Skeletal muscle satellite cell (primary cell): ENCODE measurements around the gene GLIS1.

Source experiments
- H3K27me3 ChIP-seq: 2 replicates; pipeline ENCODE4 v1.7.0; 2013; ENCODE audit warnings: low read length; ENCODE audit not compliant: control insufficient read depth, insufficient read depth
- H3K36me3 ChIP-seq: 2 replicates; pipeline ENCODE4 v1.7.0; 2013; ENCODE audit warnings: mild to moderate bottlenecking, control low read depth, low read length; ENCODE audit not compliant: insufficient read depth
- H3K4me1 ChIP-seq: 2 replicates; pipeline ENCODE4 v1.7.0; 2013; ENCODE audit warnings: low read length; ENCODE audit not compliant: control insufficient read depth, insufficient read depth
- H3K4me2 ChIP-seq: 2 replicates; pipeline ENCODE4 v1.7.0; 2013; ENCODE audit warnings: mild to moderate bottlenecking, low read length
- H3K4me3 ChIP-seq: 2 replicates; pipeline ENCODE4 v1.7.0; 2013; ENCODE audit warnings: low read length
- H3K9ac ChIP-seq: 2 replicates; pipeline ENCODE4 v1.7.0; 2013; ENCODE audit warnings: mild to moderate bottlenecking, low read depth, low read length, moderate library complexity
- H3K9me3 ChIP-seq: replicated peaks from 2 replicates; pipeline ENCODE4 v1.7.0; 2013; ENCODE audit warnings: mild to moderate bottlenecking, control low read depth, low read length

The GLIS1 gene

GRCh38 chr1:53592521-53592982, 146.4 kb downstream of the GLIS1 start:
- no peak overlapping the region for H3K9ac ChIP-seq
- no peaks in the 10 kb centered on the region for H3K27me3 ChIP-seq
- H3K9me3 ChIP-seq, result no peaks in the 10 kb centered on the region
- peaks cover 57% of the 10 kb centered on the region for H3K36me3 ChIP-seq
- peaks cover 23% of the 10 kb centered on the region for H3K4me1 ChIP-seq
- H3K4me2 ChIP-seq, result no peak overlapping the region
- no peak overlapping the region for H3K4me3 ChIP-seq

- H3K36me3 ChIP-seq, result peaks cover 56% of the 10 kb centered on the region
- no peaks in the 10 kb centered on the region for H3K9me3 ChIP-seq
- no peak overlapping the region for H3K4me3 ChIP-seq
- no peaks in the 10 kb centered on the region for H3K27me3 ChIP-seq
- H3K4me1 ChIP-seq, result peaks cover 23% of the 10 kb centered on the region
- H3K4me2 ChIP-seq, result no peak overlapping the region
- no peak overlapping the region for H3K9ac ChIP-seq
Observed at GRCh38 chr1:53591924-53592323, 147.0 kb downstream of the GLIS1 start.

- peak overlapping the region; percentile 43 for H3K4me2 ChIP-seq
- H3K9ac ChIP-seq, result peak overlapping the region; percentile 18
- H3K4me1 ChIP-seq, result peaks cover 23% of the 10 kb centered on the region
- H3K9me3 ChIP-seq, result no peaks in the 10 kb centered on the region
- H3K36me3 ChIP-seq, result peaks cover 49% of the 10 kb centered on the region
- H3K4me3 ChIP-seq, result no peak overlapping the region
- no peaks in the 10 kb centered on the region for H3K27me3 ChIP-seq
Observed at GRCh38 chr1:53590531-53591515, 148.1 kb downstream of the GLIS1 start.

GRCh38 chr1:53590104-53590503, 148.9 kb downstream of the GLIS1 start:
- Histone ChIP-seq H3K4me3 (no peak overlapping the region), H3K36me3 (peaks cover 47% of the 10 kb centered on the region), H3K4me1 (peaks cover 23% of the 10 kb centered on the region), H3K4me2 (peak overlapping the region; percentile 43), H3K9me3 (no peaks in the 10 kb centered on the region), H3K27me3 (no peaks in the 10 kb centered on the region), H3K9ac (peak overlapping the region; percentile 18)

GRCh38 chr1:53589043-53589887, 149.7 kb downstream of the GLIS1 start:
- no peak overlapping the region for H3K9ac ChIP-seq
- peaks cover 23% of the 10 kb centered on the region for H3K4me1 ChIP-seq
- no peak overlapping the region for H3K4me2 ChIP-seq
- H3K36me3 ChIP-seq, result peaks cover 45% of the 10 kb centered on the region
- H3K27me3 ChIP-seq, result no peaks in the 10 kb centered on the region
- no peak overlapping the region for H3K4me3 ChIP-seq
- no peaks in the 10 kb centered on the region for H3K9me3 ChIP-seq

GRCh38 chr1:53588053-53588779, 150.7 kb downstream of the GLIS1 start:
- Histone ChIP-seq H3K9me3 (no peaks in the 10 kb centered on the region), H3K4me2 (no peak overlapping the region), H3K4me1 (peaks cover 23% of the 10 kb centered on the region), H3K4me3 (no peak overlapping the region), H3K36me3 (peaks cover 38% of the 10 kb centered on the region), H3K9ac (no peak overlapping the region), H3K27me3 (no peaks in the 10 kb centered on the region)

- Histone ChIP-seq H3K4me1 (peaks cover 23% of the 10 kb centered on the region), H3K9ac (no peak overlapping the region), H3K4me3 (no peak overlapping the region)
Observed at GRCh38 chr1:53587252-53587988, 151.5 kb downstream of the GLIS1 start.

GRCh38 chr1:53586765-53587164, 152.2 kb downstream of the GLIS1 start:
- H3K9ac ChIP-seq, result no peak overlapping the region
- peaks cover 41% of the 10 kb centered on the region for H3K36me3 ChIP-seq
- H3K4me1 ChIP-seq, result peaks cover 23% of the 10 kb centered on the region
- H3K9me3 ChIP-seq, result no peaks in the 10 kb centered on the region
- H3K27me3 ChIP-seq, result no peaks in the 10 kb centered on the region
- no peak overlapping the region for H3K4me3 ChIP-seq
- no peak overlapping the region for H3K4me2 ChIP-seq

More at GRCh38 chr1:53587252-53587988, 151.5 kb downstream of the GLIS1 start:
- Histone ChIP-seq H3K27me3 (no peaks in the 10 kb centered on the region), H3K36me3 (peaks cover 35% of the 10 kb centered on the region), H3K4me2 (no peak overlapping the region), H3K9me3 (no peaks in the 10 kb centered on the region)

- peaks cover 47% of the 10 kb centered on the region for H3K36me3 ChIP-seq
- no peak overlapping the region for H3K9ac ChIP-seq
- peaks cover 13% of the 10 kb centered on the region for H3K4me1 ChIP-seq
- no peak overlapping the region for H3K4me2 ChIP-seq
- no peaks in the 10 kb centered on the region for H3K27me3 ChIP-seq
- no peaks in the 10 kb centered on the region for H3K9me3 ChIP-seq
- no peak overlapping the region for H3K4me3 ChIP-seq
Observed at GRCh38 chr1:53585565-53585964, 153.4 kb downstream of the GLIS1 start.

GRCh38 chr1:53585129-53585528, 153.8 kb downstream of the GLIS1 start:
- no peak overlapping the region for H3K4me2 ChIP-seq
- H3K9ac ChIP-seq, result no peak overlapping the region
- H3K36me3 ChIP-seq, result peaks cover 47% of the 10 kb centered on the region
- no peaks in the 10 kb centered on the region for H3K9me3 ChIP-seq
- H3K4me3 ChIP-seq, result no peak overlapping the region
- H3K4me1 ChIP-seq, result peaks cover 9% of the 10 kb centered on the region
- no peaks in the 10 kb centered on the region for H3K27me3 ChIP-seq
